NCI-H2227 (cell line): Measurements from ENCODE around the gene GPR137B.

Experiments used
- DNase-seq: peaks from one replicate; lab custom pipeline; 2025; ENCODE audit not compliant: unreplicated experiment; lab: John Stamatoyannopoulos, UW

The GPR137B gene

GRCh38 chr1:236193184-236193583 is 50.8 kb downstream of the GPR137B start:
- DNase-seq: no peak

GRCh38 chr1:236200925-236201324 is 58.6 kb downstream of the GPR137B start:
- no peak for DNase-seq

- DNase-seq: no peak
These were observed 59.4 kb downstream of the GPR137B start for GRCh38 chr1:236201786-236202185.

GRCh38 chr1:236204039-236204438 is 61.7 kb downstream of the GPR137B start:
- DNase-seq: no peak

- DNase-seq: no peak
These were observed 62.3 kb downstream of the GPR137B start for GRCh38 chr1:236204656-236205055.

- no peak for DNase-seq
These were observed 64.2 kb downstream of the GPR137B start for GRCh38 chr1:236206548-236206947.

GRCh38 chr1:236207121-236207520 is 64.8 kb downstream of the GPR137B start:
- no peak for DNase-seq

- no peak for DNase-seq
These were observed 65.2 kb downstream of the GPR137B start for GRCh38 chr1:236207569-236207968.

GRCh38 chr1:236209185-236209584 is 66.8 kb downstream of the GPR137B start:
- DNase-seq: no peak

- no peak for DNase-seq
These were observed 67.4 kb downstream of the GPR137B start for GRCh38 chr1:236209713-236210112.

- DNase-seq: no peak
These were observed 69.5 kb downstream of the GPR137B start for GRCh38 chr1:236211815-236212214.

- no peak for DNase-seq
These were observed 71.2 kb downstream of the GPR137B start for GRCh38 chr1:236213534-236213933.

GRCh38 chr1:236214761-236215160 is 72.4 kb downstream of the GPR137B start:
- no peak for DNase-seq

GRCh38 chr1:236220473-236220872 is 78.1 kb downstream of the GPR137B start:
- no peak for DNase-seq

- no peak for DNase-seq
These were observed 80.3 kb downstream of the GPR137B start for GRCh38 chr1:236222632-236223031.

GRCh38 chr1:236228411-236228810 is 86.1 kb downstream of the GPR137B start:
- DNase-seq: no peak

GRCh38 chr1:236235116-236235515 is 92.8 kb downstream of the GPR137B start:
- no peak for DNase-seq

- DNase-seq: no peak
These were observed 96.8 kb downstream of the GPR137B start for GRCh38 chr1:236239092-236239585.

GRCh38 chr1:236240675-236241074 is 98.3 kb downstream of the GPR137B start:
- no peak for DNase-seq

- no peak for DNase-seq
These were observed 100.2 kb downstream of the GPR137B start for GRCh38 chr1:236242568-236242967.

GRCh38 chr1:236247286-236247685 is 104.9 kb downstream of the GPR137B start:
- no peak for DNase-seq

GRCh38 chr1:236251587-236251986 is 109.2 kb downstream of the GPR137B start:
- no peak for DNase-seq

GRCh38 chr1:236253119-236253518 is 110.8 kb downstream of the GPR137B start:
- no peak for DNase-seq
